GM23338 (cell line): ENCODE results near the gene CHST6. TPM values are rescaled to one million over a fixed set of nuclear protein-coding genes. Genes with fewer than 3 reads are reported as not detected.

Experiments used
- ATAC-seq: fragments of 200-7000 bp; cut with Tn5 transposase; 3 replicates; pipeline ENCODE4 v1.9.1; 2020
- DNase-seq: peaks from one replicate; pipeline ENCODE4 v3.0.0-alpha.2; 2015; ENCODE audit warnings: low spot score
- H2AFZ ChIP-seq: fragments of 200-600 bp; sonication (generic); 2 replicates; pipeline ENCODE4 v1.8.0; 2016; ENCODE audit warnings: antibody characterized with exemption, mild to moderate bottlenecking, moderate library complexity
- H3F3A ChIP-seq: fragments of 200-600 bp; sonication (generic); replicated peaks from 2 replicates; pipeline ENCODE4 v1.8.0; 2017; ENCODE audit warnings: antibody characterized with exemption, mixed run types, low read depth
- H3K27ac ChIP-seq: fragments of 200-600 bp; sonication (generic); 2 replicates; pipeline ENCODE4 v1.6.1; 2016; ENCODE audit warnings: low read depth
- H3K27me3 ChIP-seq: fragments of 200-600 bp; sonication (generic); 2 replicates; pipeline ENCODE4 v1.8.0; 2016; ENCODE audit warnings: mild to moderate bottlenecking, mixed run types, moderate library complexity; ENCODE audit not compliant: insufficient read depth
- H3K36me3 ChIP-seq: fragments of 200-600 bp; sonication (generic); 2 replicates; pipeline ENCODE4 v1.8.0; 2016; ENCODE audit warnings: mild to moderate bottlenecking; ENCODE audit not compliant: insufficient read depth
- H3K4me1 ChIP-seq: fragments of 200-600 bp; sonication (generic); 2 replicates; pipeline ENCODE4 v1.8.0; 2016; ENCODE audit warnings: mild to moderate bottlenecking, moderate library complexity; ENCODE audit not compliant: insufficient read depth
- H3K4me2 ChIP-seq: fragments of 200-600 bp; sonication (generic); 2 replicates; pipeline ENCODE4 v1.7.1; 2017; ENCODE audit warnings: mixed run types
- H3K4me3 ChIP-seq: fragments of 200-600 bp; sonication (generic); 2 replicates; pipeline ENCODE4 v1.6.1; 2016; ENCODE audit warnings: mixed run types
- H3K79me2 ChIP-seq: fragments of 200-600 bp; sonication (generic); replicated peaks from 2 replicates; pipeline ENCODE4 v1.8.0; 2017; ENCODE audit warnings: mild to moderate bottlenecking; ENCODE audit not compliant: insufficient read depth
- H3K9me2 ChIP-seq: fragments of 200-600 bp; sonication (generic); 2 replicates; pipeline ENCODE4 v1.8.0; 2017; ENCODE audit not compliant: insufficient read depth
- H4K20me1 ChIP-seq: fragments of 200-600 bp; sonication (generic); replicated peaks from 2 replicates; pipeline ENCODE4 v1.8.0; 2017; ENCODE audit warnings: mild to moderate bottlenecking; ENCODE audit not compliant: insufficient read depth
- H3K27ac Mint-ChIP-seq: 2 replicates; pipeline ENCODE4 v1.8.0; 2020; ENCODE audit warnings: inconsistent platforms, mild to moderate bottlenecking, moderate library complexity, mixed read lengths
- H3K27me3 Mint-ChIP-seq: 3 replicates; pipeline ENCODE4 v1.8.0; 2022; ENCODE audit warnings: low read depth, mild to moderate bottlenecking, moderate library complexity, mixed read lengths, inconsistent platforms; ENCODE audit not compliant: insufficient read depth, poor library complexity
- H3K36me3 Mint-ChIP-seq: 3 replicates; pipeline ENCODE4 v1.8.0; 2021; ENCODE audit warnings: low read depth, mild to moderate bottlenecking, inconsistent platforms, moderate library complexity, mixed read lengths
- H3K4me1 Mint-ChIP-seq: 3 replicates; pipeline ENCODE4 v1.8.0; 2020; ENCODE audit warnings: mild to moderate bottlenecking, inconsistent platforms, mixed read lengths
- H3K4me3 Mint-ChIP-seq: 3 replicates; pipeline ENCODE4 v1.8.0; 2021; ENCODE audit warnings: moderate library complexity, mild to moderate bottlenecking, inconsistent platforms, mixed read lengths
- H3K9me3 Mint-ChIP-seq: 3 replicates; pipeline ENCODE4 v1.8.0; 2020; ENCODE audit warnings: moderate library complexity, mild to moderate bottlenecking, inconsistent platforms, mixed read lengths
- CTCF ChIP-seq, 2 experiments: fragments of 200-600 bp in 1 of 2; sonication (generic) in 1 of 2; conservative IDR thresholded peaks; 2 replicates each; pipeline versions ENCODE4 v1.5.1 to v1.6.1; 2016 to 2017; ENCODE audit warnings: antibody characterized with exemption in 2 of 2, low read depth in 2 of 2, mild to moderate bottlenecking in 2 of 2, moderate library complexity in 1 of 2
- ETS1 ChIP-seq: IDR thresholded peaks from 2 replicates; pipeline ENCODE4 v1.6.1; 2016; ENCODE audit warnings: antibody characterized with exemption
- EZH2 ChIP-seq: fragments of 200-600 bp; sonication (generic); IDR thresholded peaks from one replicate; pipeline ENCODE4 v1.8.0; 2017; ENCODE audit warnings: antibody characterized with exemption, mild to moderate bottlenecking, low read depth; ENCODE audit not compliant: unreplicated experiment
- EZH2phosphoT487 ChIP-seq: fragments of 200-600 bp; sonication (generic); IDR thresholded peaks from one replicate; pipeline ENCODE4 v1.8.1; 2018; ENCODE audit warnings: antibody characterized with exemption; ENCODE audit not compliant: unreplicated experiment
- POLR2AphosphoS5 ChIP-seq: IDR thresholded peaks from 2 replicates; pipeline ENCODE4 v1.6.1; 2016; ENCODE audit warnings: antibody characterized with exemption, low read depth
- REST ChIP-seq: IDR thresholded peaks from one replicate; pipeline ENCODE4 v1.6.1; 2018; ENCODE audit warnings: antibody characterized with exemption; ENCODE audit not compliant: unreplicated experiment
- STAT1 ChIP-seq: IDR thresholded peaks from one replicate; pipeline ENCODE4 v1.6.1; 2016; ENCODE audit warnings: antibody characterized with exemption; ENCODE audit not compliant: unreplicated experiment
- ZNF331 ChIP-seq: fragments of 250-450 bp; sonication (Bioruptor Pico); IDR thresholded peaks from 2 replicates; pipeline ENCODE4 v1.5.0; 2020; ENCODE audit warnings: low read depth, mild to moderate bottlenecking, moderate library complexity
- ZNF462 ChIP-seq: fragments of 250-450 bp; sonication (Bioruptor Pico); IDR thresholded peaks from 2 replicates; pipeline ENCODE4 v1.5.0; 2020; ENCODE audit warnings: mild to moderate bottlenecking, moderate library complexity
- polyA plus RNA-seq: library from polyadenylated mRNA; unstranded; fragments of >200 nt; fragmentation: Nextera tagmentation; extraction: Ambion mirVana; gene quantifications from 2 replicates; pipeline ENCODE4 v1.2.1, GENCODE V29; 2016
- total RNA-seq: library from RNA; depleted of rRNA; stranded (reverse); fragments of >200 nt; shearing (Covaris generic); gene quantifications from 2 replicates; pipeline ENCODE4 v1.2.3, GENCODE V29; 2014

The CHST6 gene
- total and polyA plus RNA-seq, 2 experiments from 2014 or later, result 2.7 to 22.2 TPM

GRCh38 chr16:75477680-75478473, 17.4 kb downstream of the CHST6 start (continued):
- TF ChIP-seq ZNF462 (CRISPR knock-in tag) (no peak), REST (no peak), STAT1 (no peak)

GRCh38 chr16:75476817-75477216, 18.4 kb downstream of the CHST6 start:
- no peaks in the 10 kb centered on the region; the same call in 2 of the 3 replicates for H3K9me3 Mint-ChIP-seq
- H3K4me3 ChIP-seq, result no peak overlapping the region
- no peak for ATAC-seq
- H3K4me2 ChIP-seq, result no peak overlapping the region
- no peak overlapping the region for H2AFZ ChIP-seq
- H3K36me3 Mint-ChIP-seq, result peaks cover 35% of the 10 kb centered on the region
- no peaks in the 10 kb centered on the region for H3K4me1 ChIP-seq
- peaks cover 15% of the 10 kb centered on the region for H3K27me3 Mint-ChIP-seq
- no peak overlapping the region for H3K4me3 Mint-ChIP-seq
- no peaks in the 10 kb centered on the region for H3F3A ChIP-seq
- H3K36me3 ChIP-seq, result no peaks in the 10 kb centered on the region
- no peak overlapping the region for H3K27ac ChIP-seq
- TF ChIP-seq EZH2 (no peak), ZNF331 (CRISPR knock-in tag) (no peak), CTCF (conservative IDR thresholded peaks at IDR 0.05; ENCODE audit: low read depth in 2 of 2) (no peak), EZH2phosphoT487 (no peak), ETS1 (no peak), POLR2AphosphoS5 (no peak)
- no peak for DNase-seq
- peaks cover 9% of the 10 kb centered on the region for H3K4me1 Mint-ChIP-seq
- no peaks in the 10 kb centered on the region; the same call in 1 of the 2 replicates for H3K9me2 ChIP-seq
- no peaks in the 10 kb centered on the region; the same call in 1 of the 2 replicates for H4K20me1 ChIP-seq
- no peaks in the 10 kb centered on the region for H3K79me2 ChIP-seq
- no peaks in the 10 kb centered on the region for H3K27me3 ChIP-seq
- H3K27ac Mint-ChIP-seq, result no peak overlapping the region
